Activated T-helper 1 cell treated with anti-CD3 and anti-CD28 coated beads, Interleukin-12 subunit alpha, Interleukin-12 subunit beta, Interleukin-2, Interleukin-4 antibody, amounts not matched to agents 30 ng/mL and 10 ng/mL and 1 ng/mL, durations not matched to agents 14 hours and 24 hours and 36 hours (primary cell): ENCODE data around the gene CPNE2. TPM values are rescaled to one million over a fixed set of nuclear protein-coding genes. Genes with fewer than 3 reads are reported as not detected.

Source experiments
- DNase-seq: peaks from one replicate; pipeline ENCODE4 v3.0.0; 2021; ENCODE audit warnings: low spot score
- H3K27ac Mint-ChIP-seq: one replicate; pipeline ENCODE4 v1.8.0; 2021; ENCODE audit warnings: mild to moderate bottlenecking, mixed read lengths
- H3K27me3 Mint-ChIP-seq: one replicate; pipeline ENCODE4 v1.8.0; 2022; ENCODE audit warnings: mild to moderate bottlenecking, moderate library complexity, mixed read lengths; ENCODE audit not compliant: insufficient read depth
- H3K36me3 Mint-ChIP-seq: one replicate; pipeline ENCODE4 v1.8.0; 2021; ENCODE audit warnings: low read depth, mixed read lengths
- H3K4me1 Mint-ChIP-seq: one replicate; pipeline ENCODE4 v1.8.0; 2021; ENCODE audit warnings: low read depth, mixed read lengths
- H3K4me3 Mint-ChIP-seq: one replicate; pipeline ENCODE4 v1.8.0; 2021; ENCODE audit warnings: mild to moderate bottlenecking, moderate library complexity, mixed read lengths
- H3K9me3 Mint-ChIP-seq: one replicate; pipeline ENCODE4 v1.8.0; 2021; ENCODE audit warnings: mixed read lengths
- intact Hi-C: fragments of 100-400 bp; cut with micrococcal nuclease; formaldehyde crosslinking; loops from one replicate; pipeline ENCODE4 v1.15.1; 2024
- total RNA-seq: library from RNA; stranded (reverse); gene quantifications from 2 replicates; pipeline ENCODE4 v1.2.3, GENCODE V29; 2022

Gene CPNE2
- total RNA-seq, 1 donor from 2014 or later = 3.7 TPM

- peaks cover 11% of the 10 kb centered on the region for H3K36me3 Mint-ChIP-seq
- no peak overlapping the region for H3K4me3 Mint-ChIP-seq
- no peaks in the 10 kb centered on the region for H3K27me3 Mint-ChIP-seq
- DNase-seq = no peak
- peaks cover 10% of the 10 kb centered on the region for H3K4me1 Mint-ChIP-seq
- no peak overlapping the region for H3K27ac Mint-ChIP-seq
- intact Hi-C loops = no loop called here
- H3K9me3 Mint-ChIP-seq = no peaks in the 10 kb centered on the region
These were observed 56.1 kb downstream of the CPNE2 start for GRCh38 chr16:57148481-57148880.

- no peak for DNase-seq
- Mint-ChIP-seq H3K4me1 (peaks cover 10% of the 10 kb centered on the region), H3K36me3 (peaks cover 19% of the 10 kb centered on the region), H3K27ac (peak overlapping the region; percentile 34), H3K4me3 (no peak overlapping the region), H3K9me3 (no peaks in the 10 kb centered on the region), H3K27me3 (no peaks in the 10 kb centered on the region)
- intact Hi-C loops = no loop called here
These were observed 57.0 kb downstream of the CPNE2 start for GRCh38 chr16:57149391-57149790.

- H3K4me3 Mint-ChIP-seq = no peak overlapping the region
- no peak for DNase-seq
- H3K27ac Mint-ChIP-seq = no peak overlapping the region
- H3K4me1 Mint-ChIP-seq = peaks cover 13% of the 10 kb centered on the region
- no peaks in the 10 kb centered on the region for H3K9me3 Mint-ChIP-seq
- peaks cover 25% of the 10 kb centered on the region for H3K36me3 Mint-ChIP-seq
- intact Hi-C loops = no loop called here
- no peaks in the 10 kb centered on the region for H3K27me3 Mint-ChIP-seq
These were observed 58.4 kb downstream of the CPNE2 start for GRCh38 chr16:57150682-57151330.

- Mint-ChIP-seq H3K36me3 (peaks cover 30% of the 10 kb centered on the region), H3K9me3 (no peaks in the 10 kb centered on the region), H3K27ac (peak overlapping the region; percentile 55), H3K27me3 (no peaks in the 10 kb centered on the region), H3K4me3 (no peak overlapping the region), H3K4me1 (peaks cover 18% of the 10 kb centered on the region)
- DNase-seq = no peak
- intact Hi-C loops = no loop called here
These were observed 59.0 kb downstream of the CPNE2 start for GRCh38 chr16:57151369-57151768.

- Mint-ChIP-seq H3K27me3 (no peaks in the 10 kb centered on the region), H3K4me1 (peaks cover 23% of the 10 kb centered on the region), H3K4me3 (no peak overlapping the region), H3K27ac (peak overlapping the region; percentile 18), H3K36me3 (peaks cover 36% of the 10 kb centered on the region), H3K9me3 (no peaks in the 10 kb centered on the region)
- intact Hi-C loops = no loop called here
- no peak for DNase-seq
These were observed 60.0 kb downstream of the CPNE2 start for GRCh38 chr16:57152096-57153093.

- DNase-seq = no peak
- intact Hi-C loops = no loop called here
- Mint-ChIP-seq H3K27ac (no peak overlapping the region), H3K27me3 (no peaks in the 10 kb centered on the region), H3K9me3 (no peaks in the 10 kb centered on the region), H3K4me3 (no peak overlapping the region), H3K36me3 (peaks cover 43% of the 10 kb centered on the region), H3K4me1 (peaks cover 24% of the 10 kb centered on the region)
These were observed 61.5 kb downstream of the CPNE2 start for GRCh38 chr16:57153841-57154240.

- Mint-ChIP-seq H3K36me3 (peaks cover 56% of the 10 kb centered on the region), H3K27ac (no peak overlapping the region), H3K4me1 (peaks cover 39% of the 10 kb centered on the region), H3K4me3 (no peak overlapping the region), H3K27me3 (no peaks in the 10 kb centered on the region), H3K9me3 (no peaks in the 10 kb centered on the region)
- DNase-seq = no peak
- intact Hi-C loops = no loop called here
These were observed 63.4 kb downstream of the CPNE2 start for GRCh38 chr16:57155702-57156350.

GRCh38 chr16:57156351-57156703, 63.9 kb downstream of the CPNE2 start:
- H3K4me1 Mint-ChIP-seq = peaks cover 42% of the 10 kb centered on the region
- no peak overlapping the region for H3K27ac Mint-ChIP-seq
- H3K9me3 Mint-ChIP-seq = no peaks in the 10 kb centered on the region
- DNase-seq = no peak
- peaks cover 57% of the 10 kb centered on the region for H3K36me3 Mint-ChIP-seq
- H3K27me3 Mint-ChIP-seq = no peaks in the 10 kb centered on the region
- intact Hi-C loops = no loop called here
- no peak overlapping the region for H3K4me3 Mint-ChIP-seq

GRCh38 chr16:57157533-57157932, 65.2 kb downstream of the CPNE2 start:
- H3K36me3 Mint-ChIP-seq = peaks cover 53% of the 10 kb centered on the region
- H3K27ac Mint-ChIP-seq = no peak overlapping the region
- H3K4me3 Mint-ChIP-seq = no peak overlapping the region
- no peaks in the 10 kb centered on the region for H3K9me3 Mint-ChIP-seq
- H3K27me3 Mint-ChIP-seq = no peaks in the 10 kb centered on the region
- intact Hi-C loops = no loop called here
- DNase-seq = no peak
- H3K4me1 Mint-ChIP-seq = peaks cover 35% of the 10 kb centered on the region

GRCh38 chr16:57159447-57159846, 67.1 kb downstream of the CPNE2 start:
- Mint-ChIP-seq H3K27ac (no peak overlapping the region), H3K36me3 (peaks cover 42% of the 10 kb centered on the region), H3K4me1 (peaks cover 32% of the 10 kb centered on the region), H3K4me3 (no peak overlapping the region), H3K9me3 (no peaks in the 10 kb centered on the region), H3K27me3 (no peaks in the 10 kb centered on the region)
- intact Hi-C loops = no loop called here
- no peak for DNase-seq

GRCh38 chr16:57163842-57164241, 71.5 kb downstream of the CPNE2 start:
- Mint-ChIP-seq H3K27me3 (no peaks in the 10 kb centered on the region), H3K36me3 (peaks cover 32% of the 10 kb centered on the region), H3K27ac (no peak overlapping the region), H3K4me3 (no peak overlapping the region), H3K4me1 (peaks cover 18% of the 10 kb centered on the region), H3K9me3 (no peaks in the 10 kb centered on the region)
- DNase-seq = no peak
- intact Hi-C loops = no loop called here

GRCh38 chr16:57165483-57165882, 73.1 kb downstream of the CPNE2 start:
- H3K9me3 Mint-ChIP-seq = no peaks in the 10 kb centered on the region
- peaks cover 26% of the 10 kb centered on the region for H3K36me3 Mint-ChIP-seq
- H3K4me3 Mint-ChIP-seq = no peak overlapping the region
- intact Hi-C loops = no loop called here
- no peak for DNase-seq
- H3K27me3 Mint-ChIP-seq = no peaks in the 10 kb centered on the region
- peaks cover 6% of the 10 kb centered on the region for H3K4me1 Mint-ChIP-seq
- H3K27ac Mint-ChIP-seq = no peak overlapping the region

GRCh38 chr16:57165938-57166337, 73.6 kb downstream of the CPNE2 start:
- H3K36me3 Mint-ChIP-seq = peaks cover 26% of the 10 kb centered on the region
- intact Hi-C loops = no loop called here
- no peak overlapping the region for H3K4me3 Mint-ChIP-seq
- no peaks in the 10 kb centered on the region for H3K9me3 Mint-ChIP-seq
- DNase-seq = no peak
- H3K27ac Mint-ChIP-seq = no peak overlapping the region
- H3K27me3 Mint-ChIP-seq = no peaks in the 10 kb centered on the region
- peaks cover 2% of the 10 kb centered on the region for H3K4me1 Mint-ChIP-seq
